Upper lobe of left lung (tissue), 4 donors: ENCODE results near the gene GNB5.

ENCODE experiments used
- CTCF ChIP-seq, 6 experiments: fragments of 450-650 bp in 4 of 6; fragments of 200-600 bp in 2 of 6; sonication (generic) in 2 of 6; IDR thresholded peaks; one replicate each; pipeline ENCODE4 v1.5.1; 2016 to 2019; ENCODE audit warnings: antibody characterized with exemption in 6 of 6
- POLR2AphosphoS5 ChIP-seq, 2 donors: sonication (generic); formaldehyde crosslinking; IDR thresholded peaks; one replicate each; pipeline ENCODE4 v1.5.1; 2017; ENCODE audit warnings: antibody characterized with exemption in 2 of 2

- TF ChIP-seq CTCF (IDR thresholded peaks at IDR 0.05), result no peak
- no peak for TF ChIP-seq POLR2AphosphoS5 (IDR thresholded peaks at IDR 0.05)
Observed at GRCh38 chr15:52180851-52181450, 10.2 kb downstream of the GNB5 start.
